Subcutaneous adipose tissue (tissue), 4 donors: Measurements from ENCODE around the gene ACSL1. TPM values are rescaled to one million over a fixed set of nuclear protein-coding genes. Genes with fewer than 3 reads are reported as not detected.

Experiments
- CTCF ChIP-seq: fragments of 450-650 bp; IDR thresholded peaks from one replicate; pipeline ENCODE4 v1.5.1; 2016; ENCODE audit warnings: low read depth, mild to moderate bottlenecking, control low read depth, antibody characterized with exemption, moderate library complexity
- total RNA-seq, 4 donors: library from RNA; depleted of rRNA; stranded (reverse); fragments of >200 nt; gene quantifications; one replicate each; pipeline ENCODE4 v1.1.0, GENCODE V29; 2016

ACSL1 gene
- total RNA-seq, 4 donors from 2014 or later = 656 to 1,818 (median 1,286) TPM

GRCh38 chr4:184795214-184795844, 30.4 kb downstream of the ACSL1 start:
- no peak for TF ChIP-seq CTCF

GRCh38 chr4:184794470-184794869, 31.3 kb downstream of the ACSL1 start:
- TF ChIP-seq CTCF = no peak

GRCh38 chr4:184793735-184794355, 31.9 kb downstream of the ACSL1 start:
- no peak for TF ChIP-seq CTCF

- no peak for TF ChIP-seq CTCF
Observed at GRCh38 chr4:184792950-184793555, 32.7 kb downstream of the ACSL1 start.

- no peak for TF ChIP-seq CTCF
Observed at GRCh38 chr4:184792334-184792733, 33.4 kb downstream of the ACSL1 start.

- TF ChIP-seq CTCF = no peak
Observed at GRCh38 chr4:184790826-184791225, 34.9 kb downstream of the ACSL1 start.

- no peak for TF ChIP-seq CTCF
Observed at GRCh38 chr4:184787766-184788503, 37.8 kb downstream of the ACSL1 start.
